ENCODE measurements around the gene CFTR. TPM values are rescaled to one million over a fixed set of nuclear protein-coding genes. Genes with fewer than 3 reads are reported as not detected.

Gene CFTR
- total and polyA plus RNA-seq, 9 of the 15 experiments (the other 6 are each of a cell fraction or from before 2014, with no cell fraction given) = 0.20 TPM; not detected in 8

DNA sequence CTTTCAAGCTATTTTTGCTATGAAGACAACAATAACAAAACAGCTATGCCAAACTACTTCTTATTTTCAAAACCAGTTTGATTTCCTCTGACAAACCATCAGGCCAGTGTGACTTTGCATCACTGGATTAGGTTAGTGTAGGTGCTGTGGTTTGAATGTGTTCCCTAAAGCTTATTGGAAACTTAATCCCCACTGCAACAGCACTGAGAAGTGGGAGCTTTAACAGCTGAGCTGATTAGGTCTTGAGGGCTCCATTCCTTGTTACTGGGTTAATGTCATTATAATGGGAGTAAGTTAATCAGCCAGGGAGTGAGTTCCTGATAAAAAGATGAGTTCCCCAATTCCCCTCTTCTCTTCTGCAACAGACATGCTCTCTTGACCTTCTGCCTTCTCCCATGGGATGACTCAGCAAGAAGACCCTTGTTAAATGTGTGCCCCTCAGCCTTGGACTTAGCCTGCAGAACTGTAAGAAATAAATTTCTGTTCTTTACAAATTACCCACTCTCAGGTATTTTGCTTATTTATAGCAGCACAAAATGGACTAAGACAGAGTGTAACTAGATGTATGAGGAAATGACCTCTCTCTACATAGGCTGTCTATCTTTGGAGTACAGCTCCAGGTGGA lies 206.6 kb downstream of the CFTR start:
- Histone ChIP-seq H2AFZ (ENCODE audit: low read depth, low read length) (no peak overlapping the region), H3K4me2 (ENCODE audit: insufficient read depth, low read length) (no peak overlapping the region), H4K20me1 (replicated peaks; ENCODE audit: control insufficient read depth, insufficient read depth, low read length) (no peaks in the 10 kb centered on the region), H3K9ac (ENCODE audit: insufficient read depth in 1 of 2, low read depth in 2 of 2, low read length in 2 of 2) (no peak overlapping the region), H3K27ac (ENCODE audit: extremely low read depth, low read depth, low read length) (no peak overlapping the region), H3K4me3 (no peak overlapping the region), H3K27me3 (ENCODE audit: control insufficient read depth in 2 of 2, insufficient read depth in 2 of 2, low read length in 2 of 2) (no peaks in the 10 kb centered on the region), H3K79me2 (ENCODE audit: control insufficient read depth, insufficient read depth, low read length) (no peaks in the 10 kb centered on the region), H3K9me1 (ENCODE audit: control insufficient read depth, insufficient read depth, low read length) (no peaks in the 10 kb centered on the region), H3K36me3 (ENCODE audit: control insufficient read depth, insufficient read depth, low read length) (no peaks in the 10 kb centered on the region), H3K9me3 (replicated peaks; ENCODE audit: control insufficient read depth, insufficient read depth, low read depth, low read length) (no peaks in the 10 kb centered on the region), H3K4me1 (replicated peaks in 1 of 2; ENCODE audit: control insufficient read depth in 2 of 2, insufficient read depth in 2 of 2, low read length in 2 of 2) (no peaks in the 10 kb centered on the region)
- TF ChIP-seq RUNX1 (IDR thresholded peaks at IDR 0.05; ENCODE audit: low read depth) = no peak
- no peak for TF ChIP-seq NFE2L1 (tag; IDR thresholded peaks at IDR 0.05; ENCODE audit: borderline replicate concordance, low read depth)
- no peak for TF ChIP-seq PHB2 (IDR thresholded peaks at IDR 0.05; ENCODE audit: low read depth)
- TF ChIP-seq NCOA4 (IDR thresholded peaks at IDR 0.05; ENCODE audit: partially characterized antibody) = no peak
- no peak for TF ChIP-seq RAD51 (IDR thresholded peaks at IDR 0.05; ENCODE audit: borderline replicate concordance, low read depth)
- peak; percentile 44 for TF ChIP-seq NFE2 (IDR thresholded peaks at IDR 0.05; ENCODE audit: low read depth)
- no peak for TF ChIP-seq THRAP3 (IDR thresholded peaks at IDR 0.05; ENCODE audit: borderline replicate concordance)
- TF ChIP-seq, protein P1, sequence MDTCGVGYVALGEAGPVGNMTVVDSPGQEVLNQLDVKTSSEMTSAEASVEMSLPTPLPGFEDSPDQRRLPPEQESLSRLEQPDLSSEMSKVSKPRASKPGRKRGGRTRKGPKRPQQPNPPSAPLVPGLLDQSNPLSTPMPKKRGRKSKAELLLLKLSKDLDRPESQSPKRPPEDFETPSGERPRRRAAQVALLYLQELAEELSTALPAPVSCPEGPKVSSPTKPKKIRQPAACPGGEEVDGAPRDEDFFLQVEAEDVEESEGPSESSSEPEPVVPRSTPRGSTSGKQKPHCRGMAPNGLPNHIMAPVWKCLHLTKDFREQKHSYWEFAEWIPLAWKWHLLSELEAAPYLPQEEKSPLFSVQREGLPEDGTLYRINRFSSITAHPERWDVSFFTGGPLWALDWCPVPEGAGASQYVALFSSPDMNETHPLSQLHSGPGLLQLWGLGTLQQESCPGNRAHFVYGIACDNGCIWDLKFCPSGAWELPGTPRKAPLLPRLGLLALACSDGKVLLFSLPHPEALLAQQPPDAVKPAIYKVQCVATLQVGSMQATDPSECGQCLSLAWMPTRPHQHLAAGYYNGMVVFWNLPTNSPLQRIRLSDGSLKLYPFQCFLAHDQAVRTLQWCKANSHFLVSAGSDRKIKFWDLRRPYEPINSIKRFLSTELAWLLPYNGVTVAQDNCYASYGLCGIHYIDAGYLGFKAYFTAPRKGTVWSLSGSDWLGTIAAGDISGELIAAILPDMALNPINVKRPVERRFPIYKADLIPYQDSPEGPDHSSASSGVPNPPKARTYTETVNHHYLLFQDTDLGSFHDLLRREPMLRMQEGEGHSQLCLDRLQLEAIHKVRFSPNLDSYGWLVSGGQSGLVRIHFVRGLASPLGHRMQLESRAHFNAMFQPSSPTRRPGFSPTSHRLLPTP (IDR thresholded peaks at IDR 0.05; ENCODE audit: borderline replicate concordance, extremely low read depth, insufficient read length) = no peak
- TF ChIP-seq MAFG (tag; conservative IDR thresholded peaks at IDR 0.05) = 0 out of 2 replicates have a peak, but pooled peaks have one; percentile 25
- no peak for TF ChIP-seq POLR2AphosphoS5 (IDR thresholded peaks at IDR 0.05; ENCODE audit: control insufficient read depth, insufficient read depth, low read depth, low read length)
- TF ChIP-seq, protein P2, sequence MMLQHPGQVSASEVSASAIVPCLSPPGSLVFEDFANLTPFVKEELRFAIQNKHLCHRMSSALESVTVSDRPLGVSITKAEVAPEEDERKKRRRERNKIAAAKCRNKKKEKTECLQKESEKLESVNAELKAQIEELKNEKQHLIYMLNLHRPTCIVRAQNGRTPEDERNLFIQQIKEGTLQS (IDR thresholded peaks at IDR 0.05) = no peak
- TF ChIP-seq, protein P2 (CRISPR knock-in tag; conservative IDR thresholded peaks at IDR 0.05) = no peak
- no peak for TF ChIP-seq HNRNPH1 (optimal IDR thresholded peaks at IDR 0.05; ENCODE audit: low read depth, low read length)
- TF ChIP-seq ZNF696 (CRISPR knock-in tag; conservative IDR thresholded peaks at IDR 0.05) = no peak
- POLR2A ChIA-PET = no interaction called here
- in situ Hi-C loops (cut with MboI) = no loop called here
- no peak for DNase-seq (ENCODE audit: extremely low read depth in 1 of 4, low spot score in 3 of 4)
- CTCF ChIA-PET (ENCODE audit: low intra/inter-chr PET ratio) = no interaction called here
- FAIRE-seq = no peak
- intact Hi-C loops (cut with micrococcal nuclease) = no loop called here
- no TSS peak for BruUV-seq (replicated peaks)
- no peak for ATAC-seq
